HepG2 (cell line): Measurements from ENCODE around the gene ACTN4.

ENCODE experiments used
- CREB1 ChIP-seq, 2 experiments: fragments of 450-650 bp in 1 of 2; IDR thresholded peaks; 2 replicates each; pipeline ENCODE4 v1.6.1; 2016 to 2017; ENCODE audit warnings: control low read depth in 1 of 2, mild to moderate bottlenecking in 1 of 2, missing compliant biosample characterization in 1 of 2, missing genetic modification characterization in 1 of 2
- NONO ChIP-seq, 2 experiments: fragments of 450-650 bp in 1 of 2; sonication (generic) in 1 of 2; formaldehyde crosslinking in 1 of 2; IDR thresholded peaks in 1 of 2; conservative IDR thresholded peaks in 1 of 2; 2 replicates each; pipeline versions ENCODE4 v1.6.1 to v1.8.0; 2017 to 2022; ENCODE audit warnings: mild to moderate bottlenecking in 1 of 2, missing genetic modification reagents in 1 of 2, moderate library complexity in 1 of 2
- PHB2 ChIP-seq: fragments of 450-650 bp; IDR thresholded peaks from 2 replicates; pipeline ENCODE4 v1.6.1; 2018; ENCODE audit not compliant: partially characterized antibody
- SP1 ChIP-seq, 2 experiments: fragments of 450-650 bp in 1 of 2; sonication (generic) in 1 of 2; formaldehyde crosslinking in 1 of 2; IDR thresholded peaks; 2 replicates each; pipeline versions ENCODE4 v1.4.0 to v1.6.1; 2016 to 2020; ENCODE audit warnings: missing genetic modification reagents in 1 of 2
- ZBTB21 ChIP-seq: sonication (generic); formaldehyde crosslinking; IDR thresholded peaks from 2 replicates; pipeline ENCODE4 v1.4.0; 2020; ENCODE audit warnings: missing genetic modification reagents
- ZNF280B ChIP-seq: sonication (generic); formaldehyde crosslinking; IDR thresholded peaks from 2 replicates; pipeline ENCODE4 v1.5.0; 2020; ENCODE audit warnings: missing genetic modification reagents, mild to moderate bottlenecking, borderline replicate concordance

- TF ChIP-seq NONO (IDR thresholded peaks at IDR 0.05) = no peak
- no peak for TF ChIP-seq NONO (CRISPR knock-in tag; conservative IDR thresholded peaks at IDR 0.05)
- TF ChIP-seq PHB2 = no peak
- no peak for TF ChIP-seq ZBTB21 (CRISPR knock-in tag)
- no peak for TF ChIP-seq ZNF280B
- no peak for TF ChIP-seq SP1 (IDR thresholded peaks at IDR 0.05)
- no peak for TF ChIP-seq SP1 (CRISPR knock-in tag; IDR thresholded peaks at IDR 0.05)
- TF ChIP-seq CREB1 (IDR thresholded peaks at IDR 0.05) = no peak
- TF ChIP-seq CREB1 (CRISPR knock-in tag; IDR thresholded peaks at IDR 0.05) = no peak
These were observed 17.9 kb downstream of the ACTN4 start for GRCh38 chr19:38665219-38665931.
